ENCODE measurements around the gene KCNK18. TPM values are rescaled to one million over a fixed set of nuclear protein-coding genes. Genes with fewer than 3 reads are reported as not detected.

The KCNK18 gene
- total RNA-seq, 2 donors from 2014 or later = not detected

Small RNA genes within 50 kb of the gene (microRNA-seq; reads per million reads assigned to microRNA genes)
- gene MIR3663 = 0 reads per million in 2 donors

Other genes starting within 250 kb of the KCNK18 start
- gene SHTN1, start 192.3 kb upstream of the KCNK18 start, total RNA-seq = 10 to 100 TPM in 1 of 2 donors, 1 to 10 TPM in 1; 7.0 to 10.7 TPM
- not detected for gene VAX1, start 59.2 kb upstream of the KCNK18 start, total RNA-seq
- under 1 TPM; 0.13 to 0.47 TPM for gene SLC18A2, start 43.6 kb downstream of the KCNK18 start, total RNA-seq
- 10 to 100 TPM; 22.2 to 28.5 TPM for gene PDZD8, start 178.0 kb downstream of the KCNK18 start, total RNA-seq

Measured in left cardiac atrium (tissue), 2 donors.